SU-DHL-6 (cell line): ENCODE measurements around the gene LRRC75A.

ENCODE experiments used
- EZH2phosphoT487 ChIP-seq: fragments of 200-600 bp; sonication (generic), shearing (Covaris generic); conservative IDR thresholded peaks from 2 replicates; pipeline ENCODE4 v1.6.1; 2018; ENCODE audit warnings: mild to moderate bottlenecking, antibody characterized with exemption, low read length, moderate library complexity, mixed read lengths
- TF ChIP-seq, protein P1 (sequence below): fragments of 200-600 bp; sonication (generic); IDR thresholded peaks from one replicate; pipeline ENCODE4 v1.5.1; 2017; ENCODE audit warnings: antibody characterized with exemption, mild to moderate bottlenecking, low read length, moderate library complexity; ENCODE audit not compliant: insufficient read depth, poor library complexity, severe bottlenecking

- TF ChIP-seq, protein P1, sequence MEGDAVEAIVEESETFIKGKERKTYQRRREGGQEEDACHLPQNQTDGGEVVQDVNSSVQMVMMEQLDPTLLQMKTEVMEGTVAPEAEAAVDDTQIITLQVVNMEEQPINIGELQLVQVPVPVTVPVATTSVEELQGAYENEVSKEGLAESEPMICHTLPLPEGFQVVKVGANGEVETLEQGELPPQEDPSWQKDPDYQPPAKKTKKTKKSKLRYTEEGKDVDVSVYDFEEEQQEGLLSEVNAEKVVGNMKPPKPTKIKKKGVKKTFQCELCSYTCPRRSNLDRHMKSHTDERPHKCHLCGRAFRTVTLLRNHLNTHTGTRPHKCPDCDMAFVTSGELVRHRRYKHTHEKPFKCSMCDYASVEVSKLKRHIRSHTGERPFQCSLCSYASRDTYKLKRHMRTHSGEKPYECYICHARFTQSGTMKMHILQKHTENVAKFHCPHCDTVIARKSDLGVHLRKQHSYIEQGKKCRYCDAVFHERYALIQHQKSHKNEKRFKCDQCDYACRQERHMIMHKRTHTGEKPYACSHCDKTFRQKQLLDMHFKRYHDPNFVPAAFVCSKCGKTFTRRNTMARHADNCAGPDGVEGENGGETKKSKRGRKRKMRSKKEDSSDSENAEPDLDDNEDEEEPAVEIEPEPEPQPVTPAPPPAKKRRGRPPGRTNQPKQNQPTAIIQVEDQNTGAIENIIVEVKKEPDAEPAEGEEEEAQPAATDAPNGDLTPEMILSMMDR = no peak
- TF ChIP-seq EZH2phosphoT487 = no peak
Measured at GRCh38 chr17:16419929-16420271, 72.1 kb downstream of the LRRC75A start.
